ENCODE measurements around the gene ZNF276. TPM values are rescaled to one million over a fixed set of nuclear protein-coding genes. Genes with fewer than 3 reads are reported as not detected.
"Not testable (repeated sequence)": the region's sequence is repeated elsewhere in the genome, so short reads cannot be mapped to it uniquely, and the experiment has no call there.

ZNF276 gene
- total and polyA plus RNA-seq, 2 donors (not counting 1 experiment from before 2014, with no cell fraction given) = 6.2 to 12.7 TPM

GRCh38 chr16:89693289-89693731 is 28.0 kb upstream of the ZNF276 start:
- H3K27ac ChIP-seq (ENCODE audit: insufficient read depth, low read length) = no peak overlapping the region
- H3K4me2 ChIP-seq (ENCODE audit: extremely low read depth, insufficient read depth, low read length) = no peak overlapping the region
- no peaks in the 10 kb centered on the region for H3K9me3 ChIP-seq (ENCODE audit: control insufficient read depth, insufficient read depth, low read depth, low read length)
- peaks cover 6% of the 10 kb centered on the region for H3K79me2 ChIP-seq (ENCODE audit: control insufficient read depth, insufficient read depth, low read length)
- H3K27me3 ChIP-seq (ENCODE audit: control insufficient read depth, insufficient read depth, low read length) = no peaks in the 10 kb centered on the region
- peaks cover 47% of the 10 kb centered on the region for H3K36me3 ChIP-seq (ENCODE audit: control insufficient read depth, insufficient read depth, low read length)
- DNase-seq (ENCODE audit: low read depth in 2 of 2) = no peak
- H2AFZ ChIP-seq (ENCODE audit: low read length) = no peak overlapping the region
- H4K20me1 ChIP-seq (ENCODE audit: control insufficient read depth, extremely low read depth, insufficient read depth, low read length) = no peaks in the 10 kb centered on the region
- H3K4me1 ChIP-seq (ENCODE audit: control insufficient read depth, extremely low read depth, insufficient read depth, low read length) = peaks cover 5% of the 10 kb centered on the region
- H3K9ac ChIP-seq (ENCODE audit: insufficient read depth, low read length) = no peak overlapping the region
- H3K4me3 ChIP-seq (replicated peaks in 1 of 4; ENCODE audit: control extremely low read depth in 1 of 4, insufficient read depth in 1 of 4, low read depth in 3 of 4, low read length in 4 of 4) = no peak overlapping the region
- TF ChIP-seq CTCF (conservative IDR thresholded peaks at IDR 0.05 in 1 of 2, IDR thresholded peaks at IDR 0.05 in 1 of 2; ENCODE audit: low read depth in 1 of 2, low read length in 2 of 2) (no peak), EZH2 (IDR thresholded peaks at IDR 0.05; ENCODE audit: low read length, missing control alignments) (no peak)

GRCh38 chr16:89693931-89694783 is 27.2 kb upstream of the ZNF276 start:
- TF ChIP-seq EZH2 (IDR thresholded peaks at IDR 0.05; ENCODE audit: low read length, missing control alignments) (no peak), CTCF (conservative IDR thresholded peaks at IDR 0.05 in 1 of 2, IDR thresholded peaks at IDR 0.05 in 1 of 2; ENCODE audit: low read depth in 1 of 2, low read length in 2 of 2) (no peak)
- Histone ChIP-seq H3K4me3 (replicated peaks in 1 of 4; ENCODE audit: control extremely low read depth in 1 of 4, insufficient read depth in 1 of 4, low read depth in 3 of 4, low read length in 4 of 4) (no peak overlapping the region), H3K27me3 (ENCODE audit: control insufficient read depth, insufficient read depth, low read length) (no peaks in the 10 kb centered on the region), H3K4me2 (ENCODE audit: extremely low read depth, insufficient read depth, low read length) (no peak overlapping the region), H3K79me2 (ENCODE audit: control insufficient read depth, insufficient read depth, low read length) (peaks cover 1% of the 10 kb centered on the region), H3K27ac (ENCODE audit: insufficient read depth, low read length) (no peak overlapping the region), H2AFZ (ENCODE audit: low read length) (no peak overlapping the region), H4K20me1 (ENCODE audit: control insufficient read depth, extremely low read depth, insufficient read depth, low read length) (no peaks in the 10 kb centered on the region), H3K36me3 (ENCODE audit: control insufficient read depth, insufficient read depth, low read length) (peaks cover 45% of the 10 kb centered on the region), H3K9me3 (ENCODE audit: control insufficient read depth, insufficient read depth, low read depth, low read length) (no peaks in the 10 kb centered on the region), H3K4me1 (ENCODE audit: control insufficient read depth, extremely low read depth, insufficient read depth, low read length) (peaks cover 5% of the 10 kb centered on the region), H3K9ac (ENCODE audit: insufficient read depth, low read length) (no peak overlapping the region)
- DNase-seq (ENCODE audit: low read depth in 2 of 2) = no peak

GRCh38 chr16:89694784-89695085 is 26.6 kb upstream of the ZNF276 start:
- H3K79me2 ChIP-seq (ENCODE audit: control insufficient read depth, insufficient read depth, low read length); H3K27ac ChIP-seq (ENCODE audit: insufficient read depth, low read length); H3K27me3 ChIP-seq (ENCODE audit: control insufficient read depth, insufficient read depth, low read length); H3K4me3 ChIP-seq (replicated peaks in 1 of 4; ENCODE audit: control extremely low read depth in 1 of 4, insufficient read depth in 1 of 4, low read depth in 3 of 4, low read length in 4 of 4); H3K4me2 ChIP-seq (ENCODE audit: extremely low read depth, insufficient read depth, low read length); H3K9ac ChIP-seq (ENCODE audit: insufficient read depth, low read length); H2AFZ ChIP-seq (ENCODE audit: low read length); H3K9me3 ChIP-seq (ENCODE audit: control insufficient read depth, insufficient read depth, low read depth, low read length); H4K20me1 ChIP-seq (ENCODE audit: control insufficient read depth, extremely low read depth, insufficient read depth, low read length); DNase-seq (ENCODE audit: low read depth in 2 of 2); H3K4me1 ChIP-seq (ENCODE audit: control insufficient read depth, extremely low read depth, insufficient read depth, low read length): not testable (repeated sequence)
- peaks cover 44% of the 10 kb centered on the region for H3K36me3 ChIP-seq (ENCODE audit: control insufficient read depth, insufficient read depth, low read length)
